ENCODE measurements around the gene ACSL5. TPM values are rescaled to one million over a fixed set of nuclear protein-coding genes. Genes with fewer than 3 reads are reported as not detected.

ACSL5 gene
- total and polyA plus RNA-seq, 2 of the 8 experiments (the other 6 are each of a cell fraction or from before 2014, with no cell fraction given) = not detected

GRCh38 chr10:112426111-112426510, 52.2 kb downstream of the ACSL5 start (continued):
- TF ChIP-seq CHD7 (IDR thresholded peaks at IDR 0.05; ENCODE audit: insufficient replicate concordance, low read length) (no peak), CHD2 (IDR thresholded peaks at IDR 0.05; ENCODE audit: low read length) (no peak), HDAC6 (IDR thresholded peaks at IDR 0.05; ENCODE audit: low read depth, low read length) (no peak), TEAD4 (IDR thresholded peaks at IDR 0.05; ENCODE audit: low read depth, low read length) (no peak), CBX5 (IDR thresholded peaks at IDR 0.05; ENCODE audit: low read depth, low read length) (no peak), FOSL1 (IDR thresholded peaks at IDR 0.05; ENCODE audit: insufficient read depth, low read depth, low read length) (no peak), RAD21 (IDR thresholded peaks at IDR 0.05 in 1 of 2, conservative IDR thresholded peaks at IDR 0.05 in 1 of 2; ENCODE audit: low read depth in 2 of 2, low read length in 2 of 2) (no peak), ATF2 (IDR thresholded peaks at IDR 0.05; ENCODE audit: low read length) (no peak), SP1 (IDR thresholded peaks at IDR 0.05; ENCODE audit: low read depth, low read length) (no peak)
